ENCODE results near the gene EYS.

- no peak for TF ChIP-seq EZH2phosphoT487 (IDR thresholded peaks at IDR 0.05; ENCODE audit: low read length)
- TF ChIP-seq CTCF (IDR thresholded peaks at IDR 0.05; ENCODE audit: low read length) = no peak
- no peak for TF ChIP-seq EZH2 (optimal IDR thresholded peaks at IDR 0.05; ENCODE audit: low read depth, low read length)
Measured at GRCh38 chr6:64683682-64684081, 1023.3 kb downstream of the EYS start.

Data from MM.1S (cell line).